ENCODE data around the gene NAALADL1. TPM values are rescaled to one million over a fixed set of nuclear protein-coding genes. Genes with fewer than 3 reads are reported as not detected.

NAALADL1 gene
- total RNA-seq, 4 donors from 2014 or later = 13.8 to 105 (median 75.6) TPM; not detected in 1

DNA sequence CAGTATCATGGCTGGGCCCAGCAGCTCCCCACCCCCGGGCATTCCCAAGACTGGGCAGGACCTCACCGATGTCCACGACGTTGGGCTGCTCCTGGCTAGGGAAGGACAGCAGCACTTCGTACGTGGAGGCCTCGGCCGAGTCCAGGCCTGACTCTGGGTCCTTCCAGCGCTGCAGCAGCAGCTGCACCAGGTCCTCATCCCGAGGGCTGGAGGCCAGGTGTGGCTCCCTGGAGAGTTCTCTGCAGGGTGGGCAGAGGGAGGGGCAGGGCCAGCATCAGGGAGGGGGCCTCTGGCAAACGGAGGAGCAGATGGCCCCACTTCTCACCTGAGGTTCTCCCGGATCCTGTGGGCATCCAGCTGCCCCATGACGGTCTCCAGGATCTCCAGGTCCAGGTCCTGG is 341 bp downstream of the NAALADL1 start:
- in situ Hi-C loops (cut with MboI; ENCODE audit: low pct_ligation_motif_present in 1 of 4, low pct_unique_long_range_greater_than_20kb in 1 of 4, low sequenced_read_pairs in 3 of 4) = no loop called here
- Histone ChIP-seq H3K27me3 (no peaks in the 10 kb centered on the region), H3K9me3 (no peaks in the 10 kb centered on the region), H3K36me3 (no peaks in the 10 kb centered on the region), H3K4me3 (no peak overlapping the region), H3K4me1 (peaks cover 0 to 7% (median 0%) of the 10 kb centered on the region in 4 donors), H3K27ac (no peak overlapping the region)
- intact Hi-C loops (cut with DNase I; ENCODE audit: low total_unique reads) = no loop called here
- DNase-seq = no peak
- 79% methylated on average over 13 of the region's 13 CpGs; no CpG with 5 or more reads in 1 of the 2 donors for WGBS, 2 donors (ENCODE audit: low coverage in 1 of 2)
- TF ChIP-seq POLR2A (IDR thresholded peaks at IDR 0.05) = no peak
- no peak for TF ChIP-seq POLR2AphosphoS5 (IDR thresholded peaks at IDR 0.05)
- TF ChIP-seq EP300 (IDR thresholded peaks at IDR 0.05; ENCODE audit: low read depth) = no peak
- TF ChIP-seq, protein P1, sequence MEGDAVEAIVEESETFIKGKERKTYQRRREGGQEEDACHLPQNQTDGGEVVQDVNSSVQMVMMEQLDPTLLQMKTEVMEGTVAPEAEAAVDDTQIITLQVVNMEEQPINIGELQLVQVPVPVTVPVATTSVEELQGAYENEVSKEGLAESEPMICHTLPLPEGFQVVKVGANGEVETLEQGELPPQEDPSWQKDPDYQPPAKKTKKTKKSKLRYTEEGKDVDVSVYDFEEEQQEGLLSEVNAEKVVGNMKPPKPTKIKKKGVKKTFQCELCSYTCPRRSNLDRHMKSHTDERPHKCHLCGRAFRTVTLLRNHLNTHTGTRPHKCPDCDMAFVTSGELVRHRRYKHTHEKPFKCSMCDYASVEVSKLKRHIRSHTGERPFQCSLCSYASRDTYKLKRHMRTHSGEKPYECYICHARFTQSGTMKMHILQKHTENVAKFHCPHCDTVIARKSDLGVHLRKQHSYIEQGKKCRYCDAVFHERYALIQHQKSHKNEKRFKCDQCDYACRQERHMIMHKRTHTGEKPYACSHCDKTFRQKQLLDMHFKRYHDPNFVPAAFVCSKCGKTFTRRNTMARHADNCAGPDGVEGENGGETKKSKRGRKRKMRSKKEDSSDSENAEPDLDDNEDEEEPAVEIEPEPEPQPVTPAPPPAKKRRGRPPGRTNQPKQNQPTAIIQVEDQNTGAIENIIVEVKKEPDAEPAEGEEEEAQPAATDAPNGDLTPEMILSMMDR (IDR thresholded peaks at IDR 0.05) = no peak

DNA sequence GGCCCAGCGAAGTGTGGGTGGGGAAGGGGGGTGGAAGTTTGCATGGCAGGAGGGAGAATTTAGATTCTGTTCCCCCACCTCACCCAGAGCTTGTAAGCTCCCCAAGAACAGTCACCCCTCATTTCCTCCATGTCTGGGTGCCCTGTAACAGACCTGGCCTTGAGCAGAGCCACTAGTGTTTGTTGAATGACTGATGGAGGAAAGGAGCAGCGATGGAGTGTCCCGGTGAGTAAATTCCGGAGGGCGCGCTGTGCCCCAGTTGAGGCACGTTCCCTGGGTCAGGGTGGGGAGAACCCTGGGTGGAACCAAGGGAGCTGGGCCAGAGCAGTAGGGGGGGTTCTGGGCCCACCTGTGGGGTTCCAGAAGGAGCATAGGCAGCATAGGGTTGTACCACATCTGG is 827 bp downstream of the NAALADL1 start:
- Histone ChIP-seq H3K27me3 (no peaks in the 10 kb centered on the region), H3K27ac (no peak overlapping the region), H3K4me1 (peaks cover 0 to 7% (median 0%) of the 10 kb centered on the region in 4 donors), H3K9me3 (no peaks in the 10 kb centered on the region), H3K36me3 (no peaks in the 10 kb centered on the region), H3K4me3 (no peak overlapping the region)
- TF ChIP-seq, protein P1 (IDR thresholded peaks at IDR 0.05) = no peak
- TF ChIP-seq EP300 (IDR thresholded peaks at IDR 0.05; ENCODE audit: low read depth) (no peak), POLR2A (IDR thresholded peaks at IDR 0.05) (no peak), POLR2AphosphoS5 (IDR thresholded peaks at IDR 0.05) (no peak)
- no peak for DNase-seq
- 96% methylated on average over 7 of the region's 7 CpGs; no CpG with 5 or more reads in 1 of the 2 donors for WGBS, 2 donors (ENCODE audit: low coverage in 1 of 2)
- intact Hi-C loops (cut with DNase I; ENCODE audit: low total_unique reads) = no loop called here
- in situ Hi-C loops (cut with MboI; ENCODE audit: low pct_ligation_motif_present in 1 of 4, low pct_unique_long_range_greater_than_20kb in 1 of 4, low sequenced_read_pairs in 3 of 4) = no loop called here

DNA sequence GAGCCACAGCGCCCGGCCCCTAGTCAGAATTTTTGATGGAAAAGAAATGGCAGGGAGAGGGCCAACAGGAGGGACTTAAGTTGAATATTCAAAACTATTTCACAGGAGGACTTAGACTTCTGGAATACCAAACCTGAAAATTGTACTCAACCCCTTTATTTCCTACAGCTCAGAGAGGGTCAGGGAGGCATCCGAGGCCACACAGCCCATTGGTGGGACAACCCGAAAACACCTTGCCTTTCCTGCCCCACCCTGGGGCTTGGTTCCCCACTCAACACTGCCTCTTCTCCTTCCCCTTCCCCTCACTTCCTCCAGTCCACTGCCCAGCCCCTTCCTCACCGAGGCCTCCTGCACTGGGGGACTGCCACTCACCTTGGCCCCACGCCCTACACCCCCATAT is 1.4 kb downstream of the NAALADL1 start:
- no peaks in the 10 kb centered on the region for H3K9me3 ChIP-seq
- H3K27ac ChIP-seq = no peak overlapping the region
- no peaks in the 10 kb centered on the region for H3K27me3 ChIP-seq
- no peaks in the 10 kb centered on the region for H3K36me3 ChIP-seq
- in situ Hi-C loops (cut with MboI; ENCODE audit: low pct_ligation_motif_present in 1 of 4, low pct_unique_long_range_greater_than_20kb in 1 of 4, low sequenced_read_pairs in 3 of 4) (no loop called here), intact Hi-C loops (cut with DNase I; ENCODE audit: low total_unique reads) (no loop called here)
- TF ChIP-seq POLR2A (IDR thresholded peaks at IDR 0.05) (no peak), POLR2AphosphoS5 (IDR thresholded peaks at IDR 0.05) (no peak), EP300 (IDR thresholded peaks at IDR 0.05; ENCODE audit: low read depth) (no peak)
- TF ChIP-seq, protein P1 (IDR thresholded peaks at IDR 0.05) = no peak
- no peak for DNase-seq
- H3K4me1 ChIP-seq = peaks cover 0 to 7% (median 0%) of the 10 kb centered on the region in 4 donors
- 82 to 87% methylated on average over 4 to 6 of the region's 6 CpGs for WGBS, 2 donors (ENCODE audit: low coverage in 1 of 2)
- no peak overlapping the region for H3K4me3 ChIP-seq

DNA sequence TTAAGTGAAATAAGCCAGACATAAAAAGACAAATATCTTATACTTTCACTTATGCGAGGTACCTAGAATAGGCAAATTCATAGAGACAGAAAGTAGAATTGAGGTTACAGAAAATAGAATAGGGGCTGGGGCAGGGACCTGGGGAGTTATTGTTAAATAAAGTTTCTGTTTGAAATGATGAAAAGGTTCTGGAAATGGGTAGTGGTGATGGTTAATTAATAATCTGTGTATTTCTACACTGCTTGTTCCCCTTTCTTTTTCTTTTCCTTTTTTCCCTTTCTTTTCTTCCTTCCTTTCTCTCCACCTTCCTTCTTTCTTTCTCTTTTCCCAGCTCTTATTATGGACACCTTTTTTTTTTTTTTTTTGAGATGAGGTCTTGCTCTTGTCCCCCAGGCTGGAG is 2.8 kb downstream of the NAALADL1 start:
- Histone ChIP-seq H3K4me1 (peaks cover 0 to 7% (median 0%) of the 10 kb centered on the region in 4 donors), H3K27me3 (no peaks in the 10 kb centered on the region), H3K27ac (no peak overlapping the region), H3K4me3 (no peak overlapping the region), H3K36me3 (no peaks in the 10 kb centered on the region), H3K9me3 (no peaks in the 10 kb centered on the region)
- TF ChIP-seq, protein P1 (IDR thresholded peaks at IDR 0.05) = no peak
- TF ChIP-seq POLR2A (IDR thresholded peaks at IDR 0.05) = no peak
- no peak for TF ChIP-seq POLR2AphosphoS5 (IDR thresholded peaks at IDR 0.05)
- no peak for TF ChIP-seq EP300 (IDR thresholded peaks at IDR 0.05; ENCODE audit: low read depth)
- in situ Hi-C loops (cut with MboI; ENCODE audit: low pct_ligation_motif_present in 1 of 4, low pct_unique_long_range_greater_than_20kb in 1 of 4, low sequenced_read_pairs in 3 of 4) = no loop called here
- no peak for DNase-seq
- intact Hi-C loops (cut with DNase I; ENCODE audit: low total_unique reads) = no loop called here
- 78 to 82% methylated on average over 1 of the region's 1 CpG for WGBS, 2 donors (ENCODE audit: low coverage in 1 of 2)

Data from transverse colon (tissue), 4 donors.